Sigmoid colon (tissue), 3 donors: Measurements from ENCODE around the gene SART3.

ENCODE experiments used
- POLR2A ChIP-seq, 2 donors: fragments of 450-650 bp; IDR thresholded peaks; one replicate each; pipeline ENCODE4 v1.6.1; 2016; ENCODE audit warnings: antibody characterized with exemption in 2 of 2, mild to moderate bottlenecking in 2 of 2, moderate library complexity in 2 of 2
- TF ChIP-seq, protein P1 (sequence below), 4 experiments: fragments of 450-650 bp in 3 of 4; fragments of 200-600 bp in 1 of 4; IDR thresholded peaks; one replicate each; pipeline ENCODE4 v1.5.1; 2016 to 2019; ENCODE audit warnings: antibody characterized with exemption in 4 of 4, mild to moderate bottlenecking in 3 of 4, moderate library complexity in 2 of 4

DNA sequence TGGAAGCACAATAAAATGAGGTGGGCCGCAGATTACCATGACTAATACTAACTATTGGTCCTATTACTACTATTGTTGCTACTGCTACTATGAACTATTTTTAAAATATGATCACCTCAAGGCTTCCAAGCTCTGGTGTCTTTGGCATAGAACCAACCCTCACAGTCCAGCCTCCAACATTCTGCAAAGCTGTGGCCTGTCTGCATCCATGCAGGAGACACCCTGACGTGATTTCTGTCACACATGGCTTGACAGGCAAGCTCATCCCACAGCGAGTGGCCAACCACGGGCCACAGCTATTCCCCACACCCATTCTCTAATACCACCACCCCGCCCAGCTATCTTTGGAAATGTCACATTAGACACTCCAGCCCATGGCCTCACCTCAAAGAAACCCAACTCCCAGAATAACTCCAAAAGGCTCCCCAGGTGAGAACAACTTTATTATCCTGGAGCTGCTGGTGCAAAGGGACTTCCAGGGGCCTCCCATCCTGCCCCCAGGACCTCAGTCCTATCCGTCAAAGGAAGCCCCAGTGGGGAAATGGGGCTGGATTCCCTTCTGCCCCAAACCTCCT is 15.8 kb upstream of the SART3 start:
- no peak for TF ChIP-seq POLR2A (IDR thresholded peaks at IDR 0.05)
- TF ChIP-seq, protein P1, sequence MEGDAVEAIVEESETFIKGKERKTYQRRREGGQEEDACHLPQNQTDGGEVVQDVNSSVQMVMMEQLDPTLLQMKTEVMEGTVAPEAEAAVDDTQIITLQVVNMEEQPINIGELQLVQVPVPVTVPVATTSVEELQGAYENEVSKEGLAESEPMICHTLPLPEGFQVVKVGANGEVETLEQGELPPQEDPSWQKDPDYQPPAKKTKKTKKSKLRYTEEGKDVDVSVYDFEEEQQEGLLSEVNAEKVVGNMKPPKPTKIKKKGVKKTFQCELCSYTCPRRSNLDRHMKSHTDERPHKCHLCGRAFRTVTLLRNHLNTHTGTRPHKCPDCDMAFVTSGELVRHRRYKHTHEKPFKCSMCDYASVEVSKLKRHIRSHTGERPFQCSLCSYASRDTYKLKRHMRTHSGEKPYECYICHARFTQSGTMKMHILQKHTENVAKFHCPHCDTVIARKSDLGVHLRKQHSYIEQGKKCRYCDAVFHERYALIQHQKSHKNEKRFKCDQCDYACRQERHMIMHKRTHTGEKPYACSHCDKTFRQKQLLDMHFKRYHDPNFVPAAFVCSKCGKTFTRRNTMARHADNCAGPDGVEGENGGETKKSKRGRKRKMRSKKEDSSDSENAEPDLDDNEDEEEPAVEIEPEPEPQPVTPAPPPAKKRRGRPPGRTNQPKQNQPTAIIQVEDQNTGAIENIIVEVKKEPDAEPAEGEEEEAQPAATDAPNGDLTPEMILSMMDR (IDR thresholded peaks at IDR 0.05) = no peak
